GM23338 (cell line): Measurements from ENCODE around the gene PTPRE. TPM values are rescaled to one million over a fixed set of nuclear protein-coding genes. Genes with fewer than 3 reads are reported as not detected.

ENCODE experiments used
- ATAC-seq: fragments of 200-7000 bp; cut with Tn5 transposase; 3 replicates; pipeline ENCODE4 v1.9.1; 2020
- DNase-seq: peaks from one replicate; pipeline ENCODE4 v3.0.0-alpha.2; 2015; ENCODE audit warnings: low spot score
- H2AFZ ChIP-seq: fragments of 200-600 bp; sonication (generic); 2 replicates; pipeline ENCODE4 v1.8.0; 2016; ENCODE audit warnings: antibody characterized with exemption, mild to moderate bottlenecking, moderate library complexity
- H3F3A ChIP-seq: fragments of 200-600 bp; sonication (generic); replicated peaks from 2 replicates; pipeline ENCODE4 v1.8.0; 2017; ENCODE audit warnings: antibody characterized with exemption, mixed run types, low read depth
- H3K27ac ChIP-seq: fragments of 200-600 bp; sonication (generic); 2 replicates; pipeline ENCODE4 v1.6.1; 2016; ENCODE audit warnings: low read depth
- H3K27me3 ChIP-seq: fragments of 200-600 bp; sonication (generic); 2 replicates; pipeline ENCODE4 v1.8.0; 2016; ENCODE audit warnings: mild to moderate bottlenecking, mixed run types, moderate library complexity; ENCODE audit not compliant: insufficient read depth
- H3K36me3 ChIP-seq: fragments of 200-600 bp; sonication (generic); 2 replicates; pipeline ENCODE4 v1.8.0; 2016; ENCODE audit warnings: mild to moderate bottlenecking; ENCODE audit not compliant: insufficient read depth
- H3K4me1 ChIP-seq: fragments of 200-600 bp; sonication (generic); 2 replicates; pipeline ENCODE4 v1.8.0; 2016; ENCODE audit warnings: mild to moderate bottlenecking, moderate library complexity; ENCODE audit not compliant: insufficient read depth
- H3K4me2 ChIP-seq: fragments of 200-600 bp; sonication (generic); 2 replicates; pipeline ENCODE4 v1.7.1; 2017; ENCODE audit warnings: mixed run types
- H3K4me3 ChIP-seq: fragments of 200-600 bp; sonication (generic); 2 replicates; pipeline ENCODE4 v1.6.1; 2016; ENCODE audit warnings: mixed run types
- H3K79me2 ChIP-seq: fragments of 200-600 bp; sonication (generic); replicated peaks from 2 replicates; pipeline ENCODE4 v1.8.0; 2017; ENCODE audit warnings: mild to moderate bottlenecking; ENCODE audit not compliant: insufficient read depth
- H3K9me2 ChIP-seq: fragments of 200-600 bp; sonication (generic); 2 replicates; pipeline ENCODE4 v1.8.0; 2017; ENCODE audit not compliant: insufficient read depth
- H4K20me1 ChIP-seq: fragments of 200-600 bp; sonication (generic); replicated peaks from 2 replicates; pipeline ENCODE4 v1.8.0; 2017; ENCODE audit warnings: mild to moderate bottlenecking; ENCODE audit not compliant: insufficient read depth
- H3K27ac Mint-ChIP-seq: 2 replicates; pipeline ENCODE4 v1.8.0; 2020; ENCODE audit warnings: inconsistent platforms, mild to moderate bottlenecking, moderate library complexity, mixed read lengths
- H3K27me3 Mint-ChIP-seq: 3 replicates; pipeline ENCODE4 v1.8.0; 2022; ENCODE audit warnings: low read depth, mild to moderate bottlenecking, moderate library complexity, mixed read lengths, inconsistent platforms; ENCODE audit not compliant: insufficient read depth, poor library complexity
- H3K36me3 Mint-ChIP-seq: 3 replicates; pipeline ENCODE4 v1.8.0; 2021; ENCODE audit warnings: low read depth, mild to moderate bottlenecking, inconsistent platforms, moderate library complexity, mixed read lengths
- H3K4me1 Mint-ChIP-seq: 3 replicates; pipeline ENCODE4 v1.8.0; 2020; ENCODE audit warnings: mild to moderate bottlenecking, inconsistent platforms, mixed read lengths
- H3K4me3 Mint-ChIP-seq: 3 replicates; pipeline ENCODE4 v1.8.0; 2021; ENCODE audit warnings: moderate library complexity, mild to moderate bottlenecking, inconsistent platforms, mixed read lengths
- H3K9me3 Mint-ChIP-seq: 3 replicates; pipeline ENCODE4 v1.8.0; 2020; ENCODE audit warnings: moderate library complexity, mild to moderate bottlenecking, inconsistent platforms, mixed read lengths
- CREB1 ChIP-seq: fragments of 250-450 bp; sonication (Bioruptor Pico); IDR thresholded peaks from 2 replicates; pipeline ENCODE4 v1.5.0; 2020; ENCODE audit warnings: low read depth, mild to moderate bottlenecking, moderate library complexity
- CTCF ChIP-seq, 2 experiments: fragments of 200-600 bp in 1 of 2; sonication (generic) in 1 of 2; conservative IDR thresholded peaks; 2 replicates each; pipeline versions ENCODE4 v1.5.1 to v1.6.1; 2016 to 2017; ENCODE audit warnings: antibody characterized with exemption in 2 of 2, low read depth in 2 of 2, mild to moderate bottlenecking in 2 of 2, moderate library complexity in 1 of 2
- EZH2 ChIP-seq: fragments of 200-600 bp; sonication (generic); IDR thresholded peaks from one replicate; pipeline ENCODE4 v1.8.0; 2017; ENCODE audit warnings: antibody characterized with exemption, mild to moderate bottlenecking, low read depth; ENCODE audit not compliant: unreplicated experiment
- EZH2phosphoT487 ChIP-seq: fragments of 200-600 bp; sonication (generic); IDR thresholded peaks from one replicate; pipeline ENCODE4 v1.8.1; 2018; ENCODE audit warnings: antibody characterized with exemption; ENCODE audit not compliant: unreplicated experiment
- JUNB ChIP-seq: IDR thresholded peaks from one replicate; pipeline ENCODE4 v1.6.1; 2016; ENCODE audit warnings: antibody characterized with exemption; ENCODE audit not compliant: unreplicated experiment
- NANOG ChIP-seq: IDR thresholded peaks from 2 replicates; pipeline ENCODE4 v1.6.1; 2016; ENCODE audit warnings: antibody characterized with exemption, borderline replicate concordance
- POLR2AphosphoS5 ChIP-seq: IDR thresholded peaks from 2 replicates; pipeline ENCODE4 v1.6.1; 2016; ENCODE audit warnings: antibody characterized with exemption, low read depth
- REST ChIP-seq: IDR thresholded peaks from one replicate; pipeline ENCODE4 v1.6.1; 2018; ENCODE audit warnings: antibody characterized with exemption; ENCODE audit not compliant: unreplicated experiment
- STAT1 ChIP-seq: IDR thresholded peaks from one replicate; pipeline ENCODE4 v1.6.1; 2016; ENCODE audit warnings: antibody characterized with exemption; ENCODE audit not compliant: unreplicated experiment
- ZNF114 ChIP-seq: fragments of 250-450 bp; sonication (Bioruptor Pico); IDR thresholded peaks from 2 replicates; pipeline ENCODE4 v1.5.0; 2020; ENCODE audit warnings: mild to moderate bottlenecking, moderate library complexity
- ZNF331 ChIP-seq: fragments of 250-450 bp; sonication (Bioruptor Pico); IDR thresholded peaks from 2 replicates; pipeline ENCODE4 v1.5.0; 2020; ENCODE audit warnings: low read depth, mild to moderate bottlenecking, moderate library complexity
- ZNF462 ChIP-seq: fragments of 250-450 bp; sonication (Bioruptor Pico); IDR thresholded peaks from 2 replicates; pipeline ENCODE4 v1.5.0; 2020; ENCODE audit warnings: mild to moderate bottlenecking, moderate library complexity
- polyA plus RNA-seq: library from polyadenylated mRNA; unstranded; fragments of >200 nt; fragmentation: Nextera tagmentation; extraction: Ambion mirVana; gene quantifications from 2 replicates; pipeline ENCODE4 v1.2.1, GENCODE V29; 2016
- total RNA-seq: library from RNA; depleted of rRNA; stranded (reverse); fragments of >200 nt; shearing (Covaris generic); gene quantifications from 2 replicates; pipeline ENCODE4 v1.2.3, GENCODE V29; 2014
- TF ChIP-seq, protein P1 (sequence below): IDR thresholded peaks from 2 replicates; pipeline ENCODE4 v1.6.1; 2016; ENCODE audit warnings: antibody characterized with exemption

The PTPRE gene
- total and polyA plus RNA-seq, 2 experiments from 2014 or later, result 0.34 to 0.42 TPM

- H3K36me3 Mint-ChIP-seq, result no peaks in the 10 kb centered on the region
- peaks cover 8% of the 10 kb centered on the region; the same call in 1 of the 3 replicates for H3K4me1 Mint-ChIP-seq
- no peak overlapping the region for H3K27ac ChIP-seq
- TF ChIP-seq EZH2phosphoT487 (no peak), JUNB (no peak), REST (no peak), CTCF (conservative IDR thresholded peaks at IDR 0.05; ENCODE audit: low read depth in 2 of 2) (no peak), ZNF114 (no peak), POLR2AphosphoS5 (no peak), ZNF462 (no peak), ZNF331 (CRISPR knock-in tag) (no peak), STAT1 (no peak), NANOG (no peak), CREB1 (CRISPR knock-in tag) (no peak), EZH2 (no peak)
- TF ChIP-seq, protein P1, sequence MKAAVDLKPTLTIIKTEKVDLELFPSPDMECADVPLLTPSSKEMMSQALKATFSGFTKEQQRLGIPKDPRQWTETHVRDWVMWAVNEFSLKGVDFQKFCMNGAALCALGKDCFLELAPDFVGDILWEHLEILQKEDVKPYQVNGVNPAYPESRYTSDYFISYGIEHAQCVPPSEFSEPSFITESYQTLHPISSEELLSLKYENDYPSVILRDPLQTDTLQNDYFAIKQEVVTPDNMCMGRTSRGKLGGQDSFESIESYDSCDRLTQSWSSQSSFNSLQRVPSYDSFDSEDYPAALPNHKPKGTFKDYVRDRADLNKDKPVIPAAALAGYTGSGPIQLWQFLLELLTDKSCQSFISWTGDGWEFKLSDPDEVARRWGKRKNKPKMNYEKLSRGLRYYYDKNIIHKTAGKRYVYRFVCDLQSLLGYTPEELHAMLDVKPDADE, result no peak
- no peaks in the 10 kb centered on the region for H3F3A ChIP-seq
- no peaks in the 10 kb centered on the region for H3K9me3 Mint-ChIP-seq
- ATAC-seq (no peak), DNase-seq (no peak)
- peaks cover 4% of the 10 kb centered on the region for H3K27me3 Mint-ChIP-seq
- no peaks in the 10 kb centered on the region for H3K79me2 ChIP-seq
- no peaks in the 10 kb centered on the region for H3K9me2 ChIP-seq
- H2AFZ ChIP-seq, result no peak overlapping the region
- no peaks in the 10 kb centered on the region for H4K20me1 ChIP-seq
- no peak overlapping the region for H3K4me3 ChIP-seq
- H3K27ac Mint-ChIP-seq, result no peak overlapping the region
- no peaks in the 10 kb centered on the region for H3K36me3 ChIP-seq
- H3K4me1 ChIP-seq, result no peaks in the 10 kb centered on the region
- no peak overlapping the region for H3K4me3 Mint-ChIP-seq
- no peak overlapping the region for H3K4me2 ChIP-seq
- no peaks in the 10 kb centered on the region for H3K27me3 ChIP-seq
Measured at GRCh38 chr10:127995939-127996338, 89.0 kb downstream of the PTPRE start.
